ENCODE results near the gene CACNG6.
A peak's percentile ranks its signal among the peaks of the same experiment; 100 is the strongest.

The CACNG6 gene

DNA sequence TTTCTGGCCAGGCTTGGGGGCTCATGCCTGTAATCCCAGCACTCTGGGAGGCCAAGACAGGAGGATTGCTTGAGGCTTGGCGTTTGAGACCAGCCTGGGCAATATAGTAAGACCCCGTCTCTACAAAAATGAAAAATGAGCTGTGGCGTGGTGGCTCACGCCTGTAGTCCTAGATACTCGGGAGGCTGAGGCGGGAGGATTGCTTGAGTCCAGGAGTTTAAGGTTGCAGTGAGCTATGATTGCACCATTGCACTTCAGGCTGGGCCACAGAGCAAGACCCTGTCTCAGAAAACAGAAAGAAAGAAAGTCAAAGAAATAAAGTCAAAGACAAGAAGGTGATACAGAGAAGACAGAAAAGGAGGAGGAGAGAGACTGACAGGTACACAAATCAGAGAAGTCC, 2.5 kb upstream of the CACNG6 start:
- no peak overlapping the region for H3K4me3 ChIP-seq (replicated peaks in 1 of 2; ENCODE audit: low read depth in 2 of 2, low read length in 2 of 2)
- TF ChIP-seq, protein P1, sequence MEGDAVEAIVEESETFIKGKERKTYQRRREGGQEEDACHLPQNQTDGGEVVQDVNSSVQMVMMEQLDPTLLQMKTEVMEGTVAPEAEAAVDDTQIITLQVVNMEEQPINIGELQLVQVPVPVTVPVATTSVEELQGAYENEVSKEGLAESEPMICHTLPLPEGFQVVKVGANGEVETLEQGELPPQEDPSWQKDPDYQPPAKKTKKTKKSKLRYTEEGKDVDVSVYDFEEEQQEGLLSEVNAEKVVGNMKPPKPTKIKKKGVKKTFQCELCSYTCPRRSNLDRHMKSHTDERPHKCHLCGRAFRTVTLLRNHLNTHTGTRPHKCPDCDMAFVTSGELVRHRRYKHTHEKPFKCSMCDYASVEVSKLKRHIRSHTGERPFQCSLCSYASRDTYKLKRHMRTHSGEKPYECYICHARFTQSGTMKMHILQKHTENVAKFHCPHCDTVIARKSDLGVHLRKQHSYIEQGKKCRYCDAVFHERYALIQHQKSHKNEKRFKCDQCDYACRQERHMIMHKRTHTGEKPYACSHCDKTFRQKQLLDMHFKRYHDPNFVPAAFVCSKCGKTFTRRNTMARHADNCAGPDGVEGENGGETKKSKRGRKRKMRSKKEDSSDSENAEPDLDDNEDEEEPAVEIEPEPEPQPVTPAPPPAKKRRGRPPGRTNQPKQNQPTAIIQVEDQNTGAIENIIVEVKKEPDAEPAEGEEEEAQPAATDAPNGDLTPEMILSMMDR (IDR thresholded peaks at IDR 0.05; ENCODE audit: low read depth, low read length): no peak
- DNase-seq (ENCODE audit: low read depth in 2 of 2): no peak

DNA sequence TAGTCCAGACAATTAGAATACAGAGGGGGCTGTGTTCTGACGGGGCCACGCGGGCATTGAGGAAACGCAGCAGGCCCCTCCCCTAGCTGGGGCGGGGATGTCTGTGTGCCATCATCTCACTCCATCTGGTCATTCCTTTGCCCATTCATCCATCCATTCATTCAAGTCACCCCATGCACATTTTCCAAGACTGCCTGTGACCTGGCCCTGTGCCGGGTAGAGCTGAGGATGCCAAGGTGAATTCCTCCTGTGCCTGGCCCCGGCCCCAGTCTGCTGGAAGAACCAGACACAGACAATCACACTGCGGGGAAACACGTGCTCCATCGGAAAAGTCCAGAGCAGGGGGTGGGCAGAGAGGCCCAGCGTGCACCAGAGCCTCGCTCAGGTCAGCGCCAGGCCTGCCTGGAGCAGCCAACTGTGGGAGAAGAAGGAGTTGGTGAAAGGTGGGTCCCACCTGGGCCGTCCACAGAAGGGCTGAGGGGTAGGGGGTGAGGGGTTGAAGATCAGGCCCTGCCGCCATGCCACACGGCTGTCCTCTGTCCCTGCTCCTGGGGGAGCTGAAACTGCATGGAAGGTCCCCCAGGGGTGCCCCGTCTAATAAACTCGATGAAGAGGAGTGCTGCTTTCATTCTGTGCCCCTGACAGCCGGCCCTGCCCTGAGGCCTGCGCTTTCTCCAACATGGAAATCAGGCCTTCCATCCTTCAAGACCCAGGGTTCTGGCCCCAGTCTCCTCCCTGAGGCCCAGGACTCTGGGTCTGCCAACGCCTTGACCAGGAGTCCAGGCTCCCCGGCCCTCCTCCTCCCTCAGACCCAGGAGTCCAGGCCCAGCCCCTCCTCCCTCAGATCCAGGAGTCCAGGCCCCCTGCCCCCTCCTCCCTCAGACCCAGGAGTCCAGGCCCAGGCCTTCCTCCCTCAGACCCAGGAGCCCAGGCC, 1.6 kb upstream of the CACNG6 start:
- TF ChIP-seq, protein P1 (IDR thresholded peaks at IDR 0.05; ENCODE audit: low read depth, low read length): no peak
- peak; percentile 46 to 83 for DNase-seq (ENCODE audit: low read depth in 2 of 2)
- no peak overlapping the region for H3K4me3 ChIP-seq (replicated peaks in 1 of 2; ENCODE audit: low read depth in 2 of 2, low read length in 2 of 2)

DNA sequence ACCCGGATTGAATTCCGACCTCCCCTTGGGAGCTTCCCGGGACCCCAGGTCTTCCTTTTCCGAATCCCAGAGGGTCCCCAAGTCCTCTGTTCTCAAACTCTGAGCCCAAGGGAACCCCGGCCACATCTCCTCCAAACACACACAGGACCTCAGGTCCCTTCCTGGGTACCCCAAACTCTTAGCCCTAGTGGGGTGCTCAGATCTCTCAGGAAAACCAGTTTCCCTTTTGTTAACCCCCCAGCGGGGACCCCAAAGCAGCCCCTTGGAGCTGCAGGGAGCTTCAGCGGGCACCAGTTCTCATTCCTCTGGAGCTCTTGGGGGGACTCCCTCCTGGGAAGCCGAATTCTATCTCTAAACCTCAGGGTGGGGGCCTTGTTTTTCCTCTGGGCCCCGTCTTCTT, 774 bp downstream of the CACNG6 start:
- DNase-seq (ENCODE audit: low read depth in 2 of 2): no peak
- no peak overlapping the region for H3K4me3 ChIP-seq (replicated peaks in 1 of 2; ENCODE audit: low read depth in 2 of 2, low read length in 2 of 2)
- TF ChIP-seq, protein P1 (IDR thresholded peaks at IDR 0.05; ENCODE audit: low read depth, low read length): no peak

DNA sequence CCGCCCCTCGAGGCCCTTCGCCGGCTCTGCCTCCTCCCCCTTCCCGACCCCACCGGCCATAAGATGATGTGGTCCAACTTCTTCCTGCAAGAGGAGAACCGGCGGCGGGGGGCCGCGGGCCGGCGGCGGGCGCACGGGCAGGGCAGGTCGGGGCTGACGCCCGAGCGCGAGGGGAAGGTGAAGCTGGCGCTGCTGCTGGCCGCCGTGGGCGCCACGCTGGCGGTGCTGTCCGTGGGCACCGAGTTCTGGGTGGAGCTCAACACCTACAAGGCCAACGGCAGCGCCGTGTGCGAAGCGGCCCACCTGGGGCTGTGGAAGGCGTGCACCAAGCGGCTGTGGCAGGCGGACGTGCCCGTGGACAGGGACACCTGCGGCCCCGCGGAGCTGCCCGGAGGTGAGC, 1.4 kb downstream of the CACNG6 start:
- DNase-seq (ENCODE audit: low read depth in 2 of 2): no peak
- no peak overlapping the region for H3K4me3 ChIP-seq (replicated peaks in 1 of 2; ENCODE audit: low read depth in 2 of 2, low read length in 2 of 2)
- TF ChIP-seq, protein P1 (IDR thresholded peaks at IDR 0.05; ENCODE audit: low read depth, low read length): no peak

DNA sequence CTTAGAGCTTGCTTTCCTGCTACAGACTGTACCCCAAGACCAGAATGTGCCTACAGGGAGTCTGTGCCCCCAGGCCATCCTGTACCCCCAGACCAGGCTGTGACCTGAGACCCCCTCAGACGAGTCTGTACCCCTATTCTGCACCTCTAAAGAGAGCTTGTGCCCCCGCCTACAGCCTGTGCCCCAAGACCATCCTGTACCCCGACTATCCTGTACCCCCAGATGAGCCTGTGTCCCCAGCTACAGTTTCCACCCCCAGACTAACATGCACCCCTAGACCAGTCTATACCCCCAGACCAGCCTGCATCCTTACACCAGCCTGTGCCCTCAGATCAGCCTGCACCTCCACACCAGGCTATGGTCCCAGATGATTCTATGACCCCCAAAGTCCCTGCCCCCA, 2.0 kb downstream of the CACNG6 start:
- DNase-seq (ENCODE audit: low read depth in 2 of 2): no peak
- TF ChIP-seq, protein P1 (IDR thresholded peaks at IDR 0.05; ENCODE audit: low read depth, low read length): no peak
- no peak overlapping the region for H3K4me3 ChIP-seq (replicated peaks in 1 of 2; ENCODE audit: low read depth in 2 of 2, low read length in 2 of 2)

DNA sequence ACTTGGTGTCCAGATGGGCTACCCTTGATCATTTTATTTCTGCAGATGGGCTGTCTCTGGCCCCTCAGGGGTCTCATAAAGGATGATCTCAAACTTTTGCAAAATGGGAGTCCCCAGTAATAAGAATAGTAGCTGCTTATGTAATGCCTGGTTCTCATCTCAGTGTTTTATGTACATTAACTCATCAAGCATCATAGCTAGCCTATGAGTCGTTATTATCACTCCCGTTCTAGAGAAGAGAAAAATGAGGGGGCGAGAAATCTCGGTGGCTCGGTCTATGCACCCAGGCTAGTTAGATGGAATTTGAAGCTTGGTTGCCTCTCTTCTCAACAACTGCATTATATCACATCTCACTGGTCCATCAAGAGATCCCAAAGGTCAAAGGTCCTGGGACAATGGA, 3.4 kb downstream of the CACNG6 start:
- TF ChIP-seq, protein P1 (IDR thresholded peaks at IDR 0.05; ENCODE audit: low read depth, low read length): no peak
- DNase-seq (ENCODE audit: low read depth in 2 of 2): peak in 1 of 2 donors; percentile 35
- H3K4me3 ChIP-seq (replicated peaks in 1 of 2; ENCODE audit: low read depth in 2 of 2, low read length in 2 of 2): no peak overlapping the region

Data from cardiac fibroblast (primary cell).